ENCODE data around the gene ZNF862. TPM values are rescaled to one million over a fixed set of nuclear protein-coding genes. Genes with fewer than 3 reads are reported as not detected.

ZNF862 gene
- total and polyA plus RNA-seq, 2 of the 13 experiments (the other 11 are each of a cell fraction or from before 2014, with no cell fraction given) = 0.89 to 2.0 TPM

DNA sequence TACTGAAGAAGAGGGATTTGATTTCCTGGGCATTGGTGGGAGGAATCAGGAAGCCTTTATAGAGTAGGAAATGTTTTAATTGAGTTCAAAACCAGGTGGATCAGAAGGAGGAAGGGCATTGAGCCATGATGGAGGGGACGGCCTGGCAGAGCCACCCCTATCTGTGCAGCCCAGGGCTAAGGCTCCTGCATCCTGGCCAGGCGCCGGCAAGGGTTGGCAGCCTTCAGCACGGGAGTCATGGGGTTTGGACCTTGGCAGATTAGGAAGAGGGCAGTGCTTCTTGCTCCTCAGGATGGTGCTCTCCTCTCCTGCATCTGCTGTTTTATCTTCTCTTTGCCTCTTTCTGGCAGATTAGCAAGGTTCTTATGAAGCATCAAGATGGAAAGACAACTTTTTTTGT lies 12.5 kb downstream of the ZNF862 start:
- Histone ChIP-seq H3K27me3 (ENCODE audit: control insufficient read depth in 1 of 2, insufficient read depth in 2 of 2, low read length in 2 of 2) (peaks cover 0 to 22% of the 10 kb centered on the region in 2 experiments; a peak in 3 of 5 replicates), H3K9me3 (ENCODE audit: low read length) (no peaks in the 10 kb centered on the region), H3K4me3 (replicated peaks in 1 of 3; ENCODE audit: insufficient read depth in 1 of 3, low read depth in 2 of 3, low read length in 3 of 3) (no peak overlapping the region), H3K36me3 (replicated peaks in 1 of 2; ENCODE audit: control insufficient read depth in 1 of 2, insufficient read depth in 2 of 2, low read length in 2 of 2) (no peaks in the 10 kb centered on the region), H3K79me2 (ENCODE audit: insufficient read depth, low read length) (no peaks in the 10 kb centered on the region), H3K4me2 (ENCODE audit: low read depth, low read length) (no peak overlapping the region), H4K20me1 (ENCODE audit: insufficient read depth, low read length) (no peaks in the 10 kb centered on the region), H3K9ac (ENCODE audit: insufficient read depth, low read depth, low read length) (no peak overlapping the region), H2AFZ (ENCODE audit: low read length) (no peak overlapping the region), H3K27ac (ENCODE audit: extremely low read length, insufficient read depth, low read length) (no peak overlapping the region), H3K4me1 (ENCODE audit: insufficient read depth, low read length) (peaks cover 16% of the 10 kb centered on the region)
- WGBS (ENCODE audit: low lambda C conversion rate) = 45% methylated on average over 4 of the region's 4 CpGs
- POLR2A ChIA-PET = no interaction called here
- CTCF ChIA-PET (ENCODE audit: low intra/inter-chr PET ratio, low total read pairs) = no interaction called here
- no peak for FAIRE-seq
- DNase-seq (ENCODE audit: low spot score) = no peak
- no peak for ATAC-seq
- in situ Hi-C loops (cut with HindIII; ENCODE audit: extremely low pct_ligation_motif_present, low pct_unique_long_range_greater_than_20kb) (loop anchor here (25.0 kb wide), 1 partner anchor 187 kb away; no protein-coding TSS in a partner anchor), intact Hi-C loops (cut with micrococcal nuclease; ENCODE audit: unreplicated experiment) (no loop called here)
- BruUV-seq (replicated peaks) = no TSS peak
- TF ChIP-seq GABPA (IDR thresholded peaks at IDR 0.05; ENCODE audit: low read depth, low read length) = no peak
- no peak for TF ChIP-seq GABPA (CRISPR knock-in tag; IDR thresholded peaks at IDR 0.05; ENCODE audit: low read depth)
- TF ChIP-seq, protein P1, sequence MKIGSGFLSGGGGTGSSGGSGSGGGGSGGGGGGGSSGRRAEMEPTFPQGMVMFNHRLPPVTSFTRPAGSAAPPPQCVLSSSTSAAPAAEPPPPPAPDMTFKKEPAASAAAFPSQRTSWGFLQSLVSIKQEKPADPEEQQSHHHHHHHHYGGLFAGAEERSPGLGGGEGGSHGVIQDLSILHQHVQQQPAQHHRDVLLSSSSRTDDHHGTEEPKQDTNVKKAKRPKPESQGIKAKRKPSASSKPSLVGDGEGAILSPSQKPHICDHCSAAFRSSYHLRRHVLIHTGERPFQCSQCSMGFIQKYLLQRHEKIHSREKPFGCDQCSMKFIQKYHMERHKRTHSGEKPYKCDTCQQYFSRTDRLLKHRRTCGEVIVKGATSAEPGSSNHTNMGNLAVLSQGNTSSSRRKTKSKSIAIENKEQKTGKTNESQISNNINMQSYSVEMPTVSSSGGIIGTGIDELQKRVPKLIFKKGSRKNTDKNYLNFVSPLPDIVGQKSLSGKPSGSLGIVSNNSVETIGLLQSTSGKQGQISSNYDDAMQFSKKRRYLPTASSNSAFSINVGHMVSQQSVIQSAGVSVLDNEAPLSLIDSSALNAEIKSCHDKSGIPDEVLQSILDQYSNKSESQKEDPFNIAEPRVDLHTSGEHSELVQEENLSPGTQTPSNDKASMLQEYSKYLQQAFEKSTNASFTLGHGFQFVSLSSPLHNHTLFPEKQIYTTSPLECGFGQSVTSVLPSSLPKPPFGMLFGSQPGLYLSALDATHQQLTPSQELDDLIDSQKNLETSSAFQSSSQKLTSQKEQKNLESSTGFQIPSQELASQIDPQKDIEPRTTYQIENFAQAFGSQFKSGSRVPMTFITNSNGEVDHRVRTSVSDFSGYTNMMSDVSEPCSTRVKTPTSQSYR (CRISPR knock-in tag; IDR thresholded peaks at IDR 0.05; ENCODE audit: borderline replicate concordance) = no peak
- TF ChIP-seq ZNF788 (CRISPR knock-in tag; IDR thresholded peaks at IDR 0.05; ENCODE audit: borderline replicate concordance) = no peak
- no peak for TF ChIP-seq ARID2 (CRISPR knock-in tag; IDR thresholded peaks at IDR 0.05; ENCODE audit: borderline replicate concordance)
- no peak for TF ChIP-seq ZNF773 (CRISPR knock-in tag; IDR thresholded peaks at IDR 0.05; ENCODE audit: borderline replicate concordance)
- no peak for TF ChIP-seq ESRRA (CRISPR knock-in tag; IDR thresholded peaks at IDR 0.05; ENCODE audit: low read depth)
- no peak for TF ChIP-seq ZNF574 (CRISPR knock-in tag; IDR thresholded peaks at IDR 0.05)
- no peak for TF ChIP-seq SAP130 (CRISPR knock-in tag; IDR thresholded peaks at IDR 0.05; ENCODE audit: low read depth)
- no peak for TF ChIP-seq SP4 (CRISPR knock-in tag; IDR thresholded peaks at IDR 0.05)
- no peak for TF ChIP-seq RXRB (CRISPR knock-in tag; IDR thresholded peaks at IDR 0.05; ENCODE audit: borderline replicate concordance)
- TF ChIP-seq ZFP36L2 (CRISPR knock-in tag; IDR thresholded peaks at IDR 0.05) = no peak
- no peak for TF ChIP-seq ZNF784 (CRISPR knock-in tag; IDR thresholded peaks at IDR 0.05; ENCODE audit: borderline replicate concordance)
- TF ChIP-seq FOXA3 (CRISPR knock-in tag; IDR thresholded peaks at IDR 0.05) = no peak
- no peak for TF ChIP-seq EZH2 (conservative IDR thresholded peaks at IDR 0.05; ENCODE audit: low read depth, low read length)
- no peak for TF ChIP-seq NR0B2 (CRISPR knock-in tag; IDR thresholded peaks at IDR 0.05)
- TF ChIP-seq THAP7 (CRISPR knock-in tag; IDR thresholded peaks at IDR 0.05) = no peak
